Prostate gland (tissue), 2 donors: Measurements from ENCODE around the gene VILL. TPM values are rescaled to one million over a fixed set of nuclear protein-coding genes. Genes with fewer than 3 reads are reported as not detected.
A peak's percentile ranks its signal among the peaks of the same experiment; 100 is the strongest.

ENCODE experiments used
- DNase-seq: peaks from one replicate; pipeline ENCODE4 v3.0.0-alpha.2; 2019; ENCODE audit warnings: low spot score
- H3K27ac ChIP-seq, 2 donors: fragments of 200-600 bp; sonication (generic); 2 replicates each; pipeline ENCODE4 v1.5.1; 2017 to 2019
- H3K27me3 ChIP-seq: fragments of 200-600 bp; sonication (generic); replicated peaks from 2 replicates; pipeline ENCODE4 v1.5.1; 2019; ENCODE audit not compliant: insufficient read depth
- H3K36me3 ChIP-seq, 2 donors: fragments of 200-600 bp; sonication (generic); 1 replicate in 1 of 2; 2 replicates in 1 of 2; pipeline versions ENCODE4 v1.5.1 to v1.8.1; 2017 to 2019
- H3K4me1 ChIP-seq: fragments of 200-600 bp; sonication (generic); replicated peaks from 2 replicates; pipeline ENCODE4 v1.5.1; 2019
- H3K4me3 ChIP-seq, 2 donors: fragments of 200-600 bp; sonication (generic); 2 replicates each; pipeline ENCODE4 v1.5.1; 2017 to 2019
- H3K9me3 ChIP-seq: fragments of 200-600 bp; sonication (generic); 2 replicates; pipeline ENCODE4 v1.5.1; 2017
- POLR2A ChIP-seq: fragments of 450-650 bp; IDR thresholded peaks from one replicate; pipeline ENCODE4 v1.6.1; 2016; ENCODE audit warnings: antibody characterized with exemption, mild to moderate bottlenecking
- POLR2AphosphoS5 ChIP-seq: sonication (generic); formaldehyde crosslinking; IDR thresholded peaks from one replicate; pipeline ENCODE4 v1.6.1; 2017; ENCODE audit warnings: antibody characterized with exemption
- WGBS: methylation state at CpG from one replicate; pipeline ENCODE4 v1.1.5; 2018; 5-methylcytosine and 5-hydroxymethylcytosine counted together
- intact Hi-C: fragments of 100-400 bp; cut with DNase I; formaldehyde crosslinking; loops from one replicate; pipeline ENCODE4 v1.14.2; 2022
- total RNA-seq, 2 donors: library from RNA; depleted of rRNA; stranded (reverse); fragments of >200 nt; gene quantifications; one replicate each; pipeline ENCODE4 v1.1.0, GENCODE V29; 2016
- TF ChIP-seq, protein P1 (sequence below), 4 experiments: fragments of 200-600 bp in 2 of 4; fragments of 450-650 bp in 2 of 4; sonication (generic) in 2 of 4; IDR thresholded peaks; 1 replicate in 3 of 4; 2 replicates in 1 of 4; pipeline ENCODE4 v1.5.1; 2016 to 2019; ENCODE audit warnings: antibody characterized with exemption in 4 of 4, mild to moderate bottlenecking in 2 of 4, moderate library complexity in 2 of 4

The VILL gene
- total RNA-seq, 2 donors from 2014 or later, result 29.1 to 29.3 TPM

DNA sequence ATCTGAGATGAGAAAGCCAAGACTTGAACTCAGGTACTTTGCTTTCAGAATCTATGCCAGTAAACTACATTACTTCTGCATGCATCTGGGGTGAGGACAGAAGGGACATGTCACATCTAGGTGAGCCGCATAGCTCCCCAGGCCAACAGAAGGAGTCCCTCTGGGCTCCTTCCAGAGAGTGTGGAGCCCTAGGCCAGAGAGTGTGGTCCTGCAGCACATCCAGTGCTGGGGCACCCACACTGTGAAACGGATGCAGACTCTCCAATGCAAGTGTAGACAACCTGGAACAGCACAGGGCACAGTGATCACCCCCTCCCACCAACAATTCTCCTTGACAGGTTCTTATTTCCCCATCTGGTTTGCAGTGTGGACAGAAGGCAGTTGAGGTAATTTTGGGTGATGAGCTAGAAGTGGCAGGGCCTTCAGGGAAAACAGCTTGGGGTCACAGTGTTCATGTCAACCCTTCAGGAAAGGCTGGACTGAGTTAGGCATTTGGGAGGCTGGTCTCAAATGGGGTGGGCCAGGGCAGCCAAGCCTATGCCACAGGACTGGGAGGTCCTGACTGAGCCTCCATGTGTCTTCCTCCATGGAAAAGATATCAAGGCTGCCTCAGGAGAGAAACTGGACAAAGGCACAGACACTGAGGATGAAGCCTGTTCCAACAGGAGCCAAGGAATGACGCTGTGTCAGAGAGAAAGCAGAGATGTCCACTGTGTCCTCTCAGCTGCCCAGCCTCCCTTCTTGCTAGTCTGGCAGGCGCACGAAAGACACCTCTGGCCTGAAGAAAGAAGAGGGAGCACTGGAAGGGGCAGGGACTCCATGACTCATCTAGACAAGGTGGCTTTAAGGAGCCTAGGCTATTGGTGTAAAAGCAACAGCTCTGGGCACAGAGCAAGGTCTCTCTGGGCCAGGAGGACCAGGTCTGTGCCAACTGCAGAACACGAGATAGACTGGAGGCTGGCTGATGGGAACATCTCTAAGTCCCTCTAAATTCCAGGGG is 37.2 kb downstream of the VILL start:
- intact Hi-C loops, result no loop called here
- no peak for DNase-seq
- TF ChIP-seq, protein P1, sequence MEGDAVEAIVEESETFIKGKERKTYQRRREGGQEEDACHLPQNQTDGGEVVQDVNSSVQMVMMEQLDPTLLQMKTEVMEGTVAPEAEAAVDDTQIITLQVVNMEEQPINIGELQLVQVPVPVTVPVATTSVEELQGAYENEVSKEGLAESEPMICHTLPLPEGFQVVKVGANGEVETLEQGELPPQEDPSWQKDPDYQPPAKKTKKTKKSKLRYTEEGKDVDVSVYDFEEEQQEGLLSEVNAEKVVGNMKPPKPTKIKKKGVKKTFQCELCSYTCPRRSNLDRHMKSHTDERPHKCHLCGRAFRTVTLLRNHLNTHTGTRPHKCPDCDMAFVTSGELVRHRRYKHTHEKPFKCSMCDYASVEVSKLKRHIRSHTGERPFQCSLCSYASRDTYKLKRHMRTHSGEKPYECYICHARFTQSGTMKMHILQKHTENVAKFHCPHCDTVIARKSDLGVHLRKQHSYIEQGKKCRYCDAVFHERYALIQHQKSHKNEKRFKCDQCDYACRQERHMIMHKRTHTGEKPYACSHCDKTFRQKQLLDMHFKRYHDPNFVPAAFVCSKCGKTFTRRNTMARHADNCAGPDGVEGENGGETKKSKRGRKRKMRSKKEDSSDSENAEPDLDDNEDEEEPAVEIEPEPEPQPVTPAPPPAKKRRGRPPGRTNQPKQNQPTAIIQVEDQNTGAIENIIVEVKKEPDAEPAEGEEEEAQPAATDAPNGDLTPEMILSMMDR (IDR thresholded peaks at IDR 0.05), result no peak
- TF ChIP-seq POLR2AphosphoS5, result no peak
- Histone ChIP-seq H3K4me3 (no peak overlapping the region), H3K36me3 (no peaks in the 10 kb centered on the region), H3K9me3 (no peaks in the 10 kb centered on the region), H3K4me1 (peaks cover 7% of the 10 kb centered on the region), H3K27me3 (no peaks in the 10 kb centered on the region), H3K27ac (no peak overlapping the region)
- 88% methylated on average over 6 of the region's 6 CpGs for WGBS

- H3K4me3 ChIP-seq, result peak overlapping the region; percentile 49 to 56
- peaks cover 7% of the 10 kb centered on the region for H3K4me1 ChIP-seq
- intact Hi-C loops, result no loop called here
- peak overlapping the region; percentile 73 to 75 for H3K27ac ChIP-seq
- H3K36me3 ChIP-seq, result no peaks in the 10 kb centered on the region
- TF ChIP-seq POLR2AphosphoS5 (no peak), POLR2A (no peak)
- TF ChIP-seq, protein P1 (IDR thresholded peaks at IDR 0.05), result no peak
- WGBS, result 28% methylated on average over 27 of the region's 45 CpGs
- H3K27me3 ChIP-seq, result no peaks in the 10 kb centered on the region
- H3K9me3 ChIP-seq, result no peaks in the 10 kb centered on the region
- no peak for DNase-seq
Measured at GRCh38 chr3:38028621-38029361, 38.2 kb downstream of the VILL start.

GRCh38 chr3:38029400-38030125 is 39.0 kb downstream of the VILL start, which contains the start of gene PLCD1:
TSS of gene PLCD1 (minus strand) at chr3:38029642. CDS start at chr3:38029539, 103 bp downstream.
- peak within 1 kb of the TSS; percentile 49 to 56 for H3K4me3 ChIP-seq
- peaks cover 7% of the 10 kb centered on the region for H3K4me1 ChIP-seq
- H3K27me3 ChIP-seq, result no peaks in the 10 kb centered on the region
- peak; percentile 64 for TF ChIP-seq POLR2A
- peak; percentile 67 for TF ChIP-seq POLR2AphosphoS5
- TF ChIP-seq, protein P1 (IDR thresholded peaks at IDR 0.05), result peak in 1 of 4 experiments; percentile 25
- intact Hi-C loops, result no loop called here
- WGBS, result 2% methylated on average over 31 of the region's 75 CpGs
- no peaks in the 10 kb centered on the region for H3K36me3 ChIP-seq
- peak; percentile 57 for DNase-seq
- H3K9me3 ChIP-seq, result no peaks in the 10 kb centered on the region
- peak within 1 kb of the TSS; percentile 73 to 75 for H3K27ac ChIP-seq

DNA sequence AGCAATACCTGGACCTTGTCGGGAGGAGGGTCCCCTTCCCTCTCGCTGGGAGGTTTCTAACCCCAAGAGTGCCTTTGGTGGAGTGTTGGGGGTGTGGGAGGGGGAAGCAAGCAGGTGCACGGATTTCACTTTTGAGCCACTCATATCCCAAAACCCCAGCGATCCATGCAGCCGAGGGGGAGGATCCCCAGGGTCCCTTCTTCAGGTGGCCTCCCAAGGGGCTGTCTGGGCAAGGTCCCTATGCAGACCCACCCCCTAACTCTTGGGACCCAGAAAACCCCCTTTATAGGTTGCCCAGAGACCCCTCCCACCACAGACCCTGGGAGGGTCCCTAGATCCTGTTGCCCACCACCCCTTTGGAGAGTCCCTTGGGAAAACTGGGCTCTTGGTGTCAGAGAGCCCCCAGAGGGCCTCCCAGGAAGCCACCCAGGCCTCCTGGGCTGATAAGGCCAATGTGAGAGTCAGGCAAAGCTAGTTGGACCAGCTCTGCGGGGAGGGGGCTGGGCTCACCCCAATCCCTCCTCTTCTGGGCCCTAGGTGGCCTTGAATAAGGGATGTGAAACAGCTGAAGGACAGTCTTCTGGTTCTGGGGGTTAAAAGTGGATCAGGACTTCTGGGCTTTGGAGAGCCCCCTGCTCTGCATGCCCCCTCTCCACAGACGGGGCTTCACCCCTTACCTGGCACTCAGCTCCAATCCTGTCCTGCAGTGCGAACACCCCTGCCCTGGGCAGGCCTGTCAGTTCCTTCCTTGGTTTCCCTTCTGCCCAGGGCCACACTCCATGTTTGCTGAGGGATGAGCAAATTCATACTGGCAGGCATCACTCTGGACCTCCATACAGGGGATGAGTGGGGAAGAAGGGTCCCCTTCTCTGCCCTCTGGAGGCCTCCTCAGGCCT is 39.8 kb downstream of the VILL start:
- peak overlapping the region; percentile 49 to 56 for H3K4me3 ChIP-seq
- intact Hi-C loops, result no loop called here

More for the DNA sequence above, 39.8 kb downstream of the VILL start:
- DNase-seq, result no peak
- H3K4me1 ChIP-seq, result peaks cover 7% of the 10 kb centered on the region
- 39% methylated on average over 7 of the region's 8 CpGs for WGBS
- TF ChIP-seq, protein P1 (IDR thresholded peaks at IDR 0.05), result no peak
- TF ChIP-seq POLR2AphosphoS5 (peak; percentile 11), POLR2A (peak; percentile 28)
- no peaks in the 10 kb centered on the region for H3K36me3 ChIP-seq
- H3K9me3 ChIP-seq, result no peaks in the 10 kb centered on the region
- no peaks in the 10 kb centered on the region for H3K27me3 ChIP-seq
- H3K27ac ChIP-seq, result peak overlapping the region; percentile 73 to 75
